Kidney tubule cell (primary cell): ENCODE results near the gene PCDHGA11.
"Not testable (repeated sequence)": the region's sequence is repeated elsewhere in the genome, so short reads cannot be mapped to it uniquely, and the experiment has no call there.

Source experiments
- DNase-seq: peaks from one replicate; pipeline ENCODE4 v3.0.0-alpha.2; 2018; ENCODE audit warnings: low spot score

The PCDHGA11 gene

GRCh38 chr5:141431286-141431685 is 10.4 kb downstream of the PCDHGA11 start:
- no peak for DNase-seq

- DNase-seq, result not testable (repeated sequence)
These were observed 11.5 kb downstream of the PCDHGA11 start for GRCh38 chr5:141432308-141432707.

GRCh38 chr5:141432726-141433125 is 11.9 kb downstream of the PCDHGA11 start:
- DNase-seq, result not testable (repeated sequence)

GRCh38 chr5:141434006-141434405 is 13.2 kb downstream of the PCDHGA11 start:
- no peak for DNase-seq

- no peak for DNase-seq
These were observed 16.4 kb downstream of the PCDHGA11 start for GRCh38 chr5:141437221-141437620.

GRCh38 chr5:141439411-141440141 is 18.7 kb downstream of the PCDHGA11 start:
- DNase-seq, result peak; percentile 3

GRCh38 chr5:141440341-141440740 is 19.5 kb downstream of the PCDHGA11 start:
- DNase-seq, result peak; percentile 25

- no peak for DNase-seq
These were observed 20.8 kb downstream of the PCDHGA11 start for GRCh38 chr5:141441571-141442170.

GRCh38 chr5:141465351-141465750 is 44.5 kb downstream of the PCDHGA11 start:
- DNase-seq, result peak; percentile 33
